Superior temporal gyrus (tissue), 1 donor: ENCODE results near the gene PADI6.
"Not testable (repeated sequence)": the region's sequence is repeated elsewhere in the genome, so short reads cannot be mapped to it uniquely, and the experiment has no call there.

Experiments used
- DNase-seq: peaks from one replicate; pipeline ENCODE4 v3.0.0-alpha.2; 2016; ENCODE audit errors: extremely low spot score

Gene PADI6

GRCh38 chr1:17404034-17404684 is 32.2 kb downstream of the PADI6 start:
- no peak for DNase-seq

GRCh38 chr1:17404820-17405219 is 32.8 kb downstream of the PADI6 start:
- DNase-seq: no peak

GRCh38 chr1:17405898-17406759 is 34.1 kb downstream of the PADI6 start:
- DNase-seq: peak; percentile 75

- DNase-seq: not testable (repeated sequence)
These were observed 34.9 kb downstream of the PADI6 start for GRCh38 chr1:17406760-17407475.

GRCh38 chr1:17407786-17408514 is 36.0 kb downstream of the PADI6 start:
- DNase-seq: not testable (repeated sequence)

- DNase-seq: no peak
These were observed 37.4 kb downstream of the PADI6 start for GRCh38 chr1:17409391-17409811.

GRCh38 chr1:17412093-17412870 is 40.3 kb downstream of the PADI6 start:
- DNase-seq: no peak

GRCh38 chr1:17414022-17414421 is 42.0 kb downstream of the PADI6 start:
- no peak for DNase-seq

- no peak for DNase-seq
These were observed 44.4 kb downstream of the PADI6 start for GRCh38 chr1:17416389-17416788.

GRCh38 chr1:17419626-17420328 is 47.8 kb downstream of the PADI6 start:
- DNase-seq: peak; percentile 75

GRCh38 chr1:17420391-17420918 is 48.5 kb downstream of the PADI6 start:
- no peak for DNase-seq

- DNase-seq: no peak
These were observed 50.5 kb downstream of the PADI6 start for GRCh38 chr1:17422461-17422860.

- DNase-seq: no peak
These were observed 51.8 kb downstream of the PADI6 start for GRCh38 chr1:17423781-17424245.

GRCh38 chr1:17425806-17426600 is 54.0 kb downstream of the PADI6 start:
- no peak for DNase-seq

- DNase-seq: no peak
These were observed 56.0 kb downstream of the PADI6 start for GRCh38 chr1:17427696-17428660.

GRCh38 chr1:17429183-17429582 is 57.2 kb downstream of the PADI6 start:
- no peak for DNase-seq

GRCh38 chr1:17432412-17432811 is 60.4 kb downstream of the PADI6 start:
- no peak for DNase-seq

GRCh38 chr1:17433261-17433660 is 61.3 kb downstream of the PADI6 start:
- DNase-seq: no peak
